ENCODE data around the gene RDH8. TPM values are rescaled to one million over a fixed set of nuclear protein-coding genes. Genes with fewer than 3 reads are reported as not detected.

The RDH8 gene
- not detected for polyA plus RNA-seq (2012; ENCODE audit: insufficient read depth, insufficient read length, low read depth)

- Histone ChIP-seq H3K4me3 (ENCODE audit: low read depth, low read length) (no peak within 1 kb of the TSS), H3K36me3 (no peaks in the 10 kb centered on the region), H3K27me3 (peaks cover 59% of the 10 kb centered on the region), H3K4me1 (no peaks in the 10 kb centered on the region), H3K9me3 (no peaks in the 10 kb centered on the region)
- TF ChIP-seq CTCF (IDR thresholded peaks at IDR 0.05; ENCODE audit: low read depth, low read length): no peak
- no peak for DNase-seq
These were observed at the start of gene RDH8 for GRCh38 chr19:10013316-10013715. TSS of gene RDH8 (plus strand) at chr19:10013483. CDS start at chr19:10013498, 15 bp downstream.

GRCh38 chr19:9966024-9966423 is 47.3 kb upstream of the RDH8 start:
- DNase-seq: no peak
- Histone ChIP-seq H3K36me3 (no peaks in the 10 kb centered on the region), H3K27me3 (peaks cover 13% of the 10 kb centered on the region), H3K9me3 (no peaks in the 10 kb centered on the region), H3K4me3 (ENCODE audit: low read depth, low read length) (no peak overlapping the region), H3K4me1 (no peaks in the 10 kb centered on the region)
- no peak for TF ChIP-seq CTCF (IDR thresholded peaks at IDR 0.05; ENCODE audit: low read depth, low read length)

GRCh38 chr19:9966448-9966847 is 46.8 kb upstream of the RDH8 start:
- H3K36me3 ChIP-seq: no peaks in the 10 kb centered on the region
- TF ChIP-seq CTCF (IDR thresholded peaks at IDR 0.05; ENCODE audit: low read depth, low read length): no peak
- no peaks in the 10 kb centered on the region for H3K4me1 ChIP-seq
- no peaks in the 10 kb centered on the region for H3K9me3 ChIP-seq
- no peak for DNase-seq
- H3K4me3 ChIP-seq (ENCODE audit: low read depth, low read length): no peak overlapping the region
- peaks cover 13% of the 10 kb centered on the region for H3K27me3 ChIP-seq

- no peak for TF ChIP-seq CTCF (IDR thresholded peaks at IDR 0.05; ENCODE audit: low read depth, low read length)
- no peak for DNase-seq
- H3K4me1 ChIP-seq: no peaks in the 10 kb centered on the region
- H3K9me3 ChIP-seq: no peaks in the 10 kb centered on the region
- H3K27me3 ChIP-seq: peaks cover 13% of the 10 kb centered on the region
- H3K36me3 ChIP-seq: no peaks in the 10 kb centered on the region
- no peak overlapping the region for H3K4me3 ChIP-seq (ENCODE audit: low read depth, low read length)
These were observed 46.0 kb upstream of the RDH8 start for GRCh38 chr19:9967326-9967725.

- peaks cover 13% of the 10 kb centered on the region for H3K27me3 ChIP-seq
- no peak for TF ChIP-seq CTCF (IDR thresholded peaks at IDR 0.05; ENCODE audit: low read depth, low read length)
- H3K4me3 ChIP-seq (ENCODE audit: low read depth, low read length): no peak overlapping the region
- no peaks in the 10 kb centered on the region for H3K4me1 ChIP-seq
- H3K36me3 ChIP-seq: no peaks in the 10 kb centered on the region
- no peak for DNase-seq
- H3K9me3 ChIP-seq: no peaks in the 10 kb centered on the region
These were observed 44.2 kb upstream of the RDH8 start for GRCh38 chr19:9968820-9969687.

GRCh38 chr19:9969688-9969975 is 43.7 kb upstream of the RDH8 start:
- no peaks in the 10 kb centered on the region for H3K4me1 ChIP-seq
- DNase-seq: no peak
- no peak overlapping the region for H3K4me3 ChIP-seq (ENCODE audit: low read depth, low read length)
- H3K9me3 ChIP-seq: no peaks in the 10 kb centered on the region
- peaks cover 13% of the 10 kb centered on the region for H3K27me3 ChIP-seq
- no peaks in the 10 kb centered on the region for H3K36me3 ChIP-seq
- TF ChIP-seq CTCF (IDR thresholded peaks at IDR 0.05; ENCODE audit: low read depth, low read length): no peak

Data from BE2C (cell line).